Osteocyte (in vitro differentiated cells): ENCODE results near the gene MAP4K4. TPM values are rescaled to one million over a fixed set of nuclear protein-coding genes. Genes with fewer than 3 reads are reported as not detected.
"Not testable (repeated sequence)": the region's sequence is repeated elsewhere in the genome, so short reads cannot be mapped to it uniquely, and the experiment has no call there.

Experiments
- DNase-seq: peaks from one replicate; pipeline ENCODE4 v3.0.0; 2021; ENCODE audit warnings: mixed read lengths; ENCODE audit not compliant: unreplicated experiment; ENCODE audit errors: extremely low spot score
- H3K27ac Mint-ChIP-seq: one replicate; pipeline ENCODE4 v1.8.0; 2021; ENCODE audit warnings: mild to moderate bottlenecking, mixed read lengths; ENCODE audit not compliant: unreplicated experiment
- H3K27me3 Mint-ChIP-seq: one replicate; pipeline ENCODE4 v1.8.0; 2021; ENCODE audit warnings: mixed read lengths; ENCODE audit not compliant: unreplicated experiment
- H3K36me3 Mint-ChIP-seq: one replicate; pipeline ENCODE4 v1.8.0; 2021; ENCODE audit warnings: mixed read lengths; ENCODE audit not compliant: unreplicated experiment
- H3K4me1 Mint-ChIP-seq: one replicate; pipeline ENCODE4 v1.8.0; 2021; ENCODE audit warnings: mixed read lengths; ENCODE audit not compliant: unreplicated experiment
- H3K4me3 Mint-ChIP-seq: one replicate; pipeline ENCODE4 v1.8.0; 2021; ENCODE audit warnings: mild to moderate bottlenecking, moderate library complexity, mixed read lengths; ENCODE audit not compliant: unreplicated experiment
- H3K9me3 Mint-ChIP-seq: one replicate; pipeline ENCODE4 v1.8.0; 2021; ENCODE audit warnings: mixed read lengths; ENCODE audit not compliant: unreplicated experiment
- CTCF ChIP-seq: fragments of 200-600 bp; sonication (generic); IDR thresholded peaks from 2 replicates; pipeline ENCODE4 v1.5.0; 2021; ENCODE audit warnings: antibody characterized with exemption, mild to moderate bottlenecking, moderate library complexity
- total RNA-seq: library from RNA; stranded (reverse); gene quantifications from 2 replicates; pipeline ENCODE4 v1.2.1, GENCODE V29; 2021

Gene MAP4K4
- total RNA-seq, 1 donor from 2014 or later = 126 TPM

DNA sequence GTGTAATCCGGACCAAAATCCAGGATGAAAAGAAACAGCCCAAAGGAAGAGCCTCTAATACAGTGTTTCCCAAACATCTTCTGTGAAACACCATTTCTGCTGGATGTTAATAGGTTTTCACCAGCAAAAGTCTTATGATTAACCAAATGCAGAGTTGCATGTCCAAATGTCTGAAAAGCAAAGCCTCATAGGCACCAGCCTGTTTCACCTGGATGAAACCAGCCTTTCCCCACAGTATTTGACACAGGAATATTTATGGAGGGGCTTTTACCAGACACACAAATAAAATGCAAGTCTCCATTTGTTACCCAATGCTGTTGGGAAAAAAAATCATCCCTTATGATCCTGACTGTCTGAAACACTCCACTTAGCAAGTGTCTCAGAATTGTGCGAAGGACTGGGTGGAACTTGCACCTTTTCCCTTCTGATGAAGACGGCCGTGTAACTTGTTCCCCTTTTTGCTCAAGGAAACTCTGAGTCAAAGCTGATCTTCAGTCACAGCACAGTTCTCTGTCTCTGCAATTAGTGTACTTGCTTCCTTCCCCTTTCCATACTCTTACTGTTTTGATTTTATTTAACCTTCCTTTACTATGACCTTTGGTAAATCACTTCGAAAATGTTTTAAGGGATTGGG lies 223.9 kb downstream of the MAP4K4 start:
- Mint-ChIP-seq H3K36me3 (no peaks in the 10 kb centered on the region), H3K4me1 (no peaks in the 10 kb centered on the region), H3K27me3 (peaks cover 36% of the 10 kb centered on the region), H3K4me3 (no peak overlapping the region), H3K27ac (no peak overlapping the region), H3K9me3 (peaks cover 29% of the 10 kb centered on the region)
- no peak for TF ChIP-seq CTCF
- no peak for DNase-seq

GRCh38 chr2:101921953-101922325 lies 224.4 kb downstream of the MAP4K4 start:
- H3K27ac Mint-ChIP-seq = no peak overlapping the region
- no peak overlapping the region for H3K4me3 Mint-ChIP-seq
- DNase-seq = no peak
- peaks cover 31% of the 10 kb centered on the region for H3K27me3 Mint-ChIP-seq
- H3K9me3 Mint-ChIP-seq = peaks cover 34% of the 10 kb centered on the region
- H3K4me1 Mint-ChIP-seq = no peaks in the 10 kb centered on the region
- no peak for TF ChIP-seq CTCF
- no peaks in the 10 kb centered on the region for H3K36me3 Mint-ChIP-seq

GRCh38 chr2:101924311-101924710 lies 226.8 kb downstream of the MAP4K4 start:
- peaks cover 35% of the 10 kb centered on the region for H3K9me3 Mint-ChIP-seq
- not testable (repeated sequence) for H3K4me1 Mint-ChIP-seq, H3K4me3 Mint-ChIP-seq, H3K27ac Mint-ChIP-seq, H3K36me3 Mint-ChIP-seq, DNase-seq
- H3K27me3 Mint-ChIP-seq = peaks cover 16% of the 10 kb centered on the region

DNA sequence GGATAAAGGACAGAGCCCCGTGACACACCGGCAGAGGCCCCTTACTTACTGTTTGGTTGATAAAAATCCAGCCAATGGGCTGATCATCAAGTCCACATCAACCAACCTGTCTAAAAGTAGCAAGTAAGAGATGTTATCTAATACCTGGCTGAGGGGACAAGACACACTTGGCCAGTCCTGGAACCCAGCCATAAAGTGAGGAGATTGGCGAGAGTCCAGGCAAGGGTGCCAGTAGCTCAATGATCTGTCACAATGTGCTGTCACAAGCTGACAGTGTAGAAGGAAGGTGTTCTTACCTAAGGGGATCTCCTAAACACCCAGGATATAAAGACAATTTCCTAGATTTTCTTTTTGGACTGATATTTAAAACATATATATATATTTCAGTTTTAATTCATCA lies 232.5 kb downstream of the MAP4K4 start:
- Mint-ChIP-seq H3K4me1 (no peaks in the 10 kb centered on the region), H3K27ac (no peak overlapping the region), H3K4me3 (no peak overlapping the region), H3K9me3 (peaks cover 13% of the 10 kb centered on the region), H3K27me3 (peaks cover 12% of the 10 kb centered on the region), H3K36me3 (no peaks in the 10 kb centered on the region)
- TF ChIP-seq CTCF = no peak
- no peak for DNase-seq

GRCh38 chr2:101930847-101931246 lies 233.3 kb downstream of the MAP4K4 start:
- Mint-ChIP-seq H3K36me3 (no peaks in the 10 kb centered on the region), H3K4me3 (no peak overlapping the region), H3K27ac (no peak overlapping the region), H3K9me3 (peaks cover 8% of the 10 kb centered on the region), H3K4me1 (peaks cover 1% of the 10 kb centered on the region), H3K27me3 (peaks cover 12% of the 10 kb centered on the region)
- no peak for DNase-seq
- no peak for TF ChIP-seq CTCF

DNA sequence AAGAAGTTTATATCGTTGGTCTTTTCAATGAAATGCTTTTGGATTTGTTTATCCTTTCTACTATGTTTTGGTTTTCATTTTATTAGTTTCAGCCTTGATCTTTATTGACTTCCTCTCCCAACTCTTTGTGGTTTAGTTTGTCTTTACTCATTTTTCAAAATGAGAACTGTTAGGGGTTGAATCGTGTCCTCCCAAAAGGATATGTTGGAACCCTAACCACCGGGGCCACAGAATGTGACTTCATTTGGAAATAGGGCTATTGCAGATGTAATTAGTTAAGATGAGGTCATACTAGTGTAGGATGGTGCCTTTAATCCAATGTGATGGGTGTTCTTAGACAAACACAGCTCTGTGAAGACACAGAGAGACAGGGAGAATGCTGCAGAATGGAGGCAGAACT lies 233.9 kb downstream of the MAP4K4 start:
- Mint-ChIP-seq H3K27me3 (peaks cover 15% of the 10 kb centered on the region), H3K4me3 (no peak overlapping the region), H3K36me3 (no peaks in the 10 kb centered on the region), H3K9me3 (peaks cover 7% of the 10 kb centered on the region), H3K4me1 (peaks cover 6% of the 10 kb centered on the region), H3K27ac (no peak overlapping the region)
- no peak for DNase-seq
- no peak for TF ChIP-seq CTCF

GRCh38 chr2:101935764-101936163 lies 238.3 kb downstream of the MAP4K4 start:
- not testable (repeated sequence) for DNase-seq, H3K9me3 Mint-ChIP-seq
- peaks cover 43% of the 10 kb centered on the region for H3K27me3 Mint-ChIP-seq

More at GRCh38 chr2:101935764-101936163, 238.3 kb downstream of the MAP4K4 start:
- not testable (repeated sequence) for H3K36me3 Mint-ChIP-seq, H3K4me1 Mint-ChIP-seq, H3K4me3 Mint-ChIP-seq, H3K27ac Mint-ChIP-seq
